Neural cell (in vitro differentiated cells): ENCODE data around the gene TNIP1. TPM values are rescaled to one million over a fixed set of nuclear protein-coding genes. Genes with fewer than 3 reads are reported as not detected.

Experiments used
- H2AFZ ChIP-seq: fragments of 200-600, 300-800 bp; sonication (generic), shearing (Covaris generic); 2 replicates; pipeline ENCODE4 v1.6.0; 2014; ENCODE audit warnings: low read depth, mild to moderate bottlenecking, antibody characterized with exemption, low read length, moderate library complexity
- H3F3A ChIP-seq: fragments of 200-600 bp; shearing (Covaris generic); 2 replicates; pipeline ENCODE4 v1.6.1; 2016; ENCODE audit warnings: mild to moderate bottlenecking, moderate library complexity, mixed read lengths, antibody characterized with exemption, low read length; ENCODE audit not compliant: insufficient read depth, poor library complexity, severe bottlenecking
- H3K27ac ChIP-seq: fragments of 200-600, 300-800 bp; sonication (generic), shearing (Covaris generic); 2 replicates; pipeline ENCODE4 v1.5.1; 2014; ENCODE audit warnings: mild to moderate bottlenecking, low read length, moderate library complexity
- H3K27me3 ChIP-seq: fragments of 300-800, 200-600 bp; sonication (generic), shearing (Covaris generic); 2 replicates; pipeline ENCODE4 v1.6.0; 2014; ENCODE audit warnings: mild to moderate bottlenecking, low read depth, low read length, moderate library complexity; ENCODE audit not compliant: insufficient read depth
- H3K36me3 ChIP-seq: fragments of 300-800, 200-600 bp; sonication (generic), shearing (Covaris generic); 2 replicates; pipeline ENCODE4 v1.5.1; 2014; ENCODE audit warnings: mild to moderate bottlenecking, antibody characterized with exemption, low read length, moderate library complexity; ENCODE audit not compliant: insufficient read depth
- H3K4me2 ChIP-seq: fragments of 300-800, 200-600 bp; sonication (generic), shearing (Covaris generic); 2 replicates; pipeline ENCODE4 v1.6.0; 2014; ENCODE audit warnings: mild to moderate bottlenecking, low read length
- H3K4me3 ChIP-seq: fragments of 300-800, 200-600 bp; sonication (generic), shearing (Covaris generic); 2 replicates; pipeline ENCODE4 v1.5.1; 2014; ENCODE audit warnings: mild to moderate bottlenecking, low read length, moderate library complexity
- H3K79me2 ChIP-seq: fragments of 200-600 bp; shearing (Covaris generic); replicated peaks from 2 replicates; pipeline ENCODE4 v1.6.0; 2014; ENCODE audit warnings: mild to moderate bottlenecking, low read length, moderate library complexity; ENCODE audit not compliant: insufficient read depth
- H3K9ac ChIP-seq: fragments of 300-800, 200-600 bp; sonication (generic), shearing (Covaris generic); 2 replicates; pipeline ENCODE4 v1.6.1; 2016; ENCODE audit warnings: mild to moderate bottlenecking, low read length, mixed read lengths
- H3K9me2 ChIP-seq: fragments of 200-600 bp; shearing (Covaris generic); 2 replicates; pipeline ENCODE4 v1.6.1; 2016; ENCODE audit warnings: mild to moderate bottlenecking, low read length, mixed read lengths; ENCODE audit not compliant: insufficient read depth
- H3K9me3 ChIP-seq: fragments of 200-600, 300-800 bp; sonication (generic), shearing (Covaris generic); 2 replicates; pipeline ENCODE4 v1.6.1; 2016; ENCODE audit warnings: mild to moderate bottlenecking, mixed run types, low read length, moderate library complexity, mixed read lengths
- H4K20me1 ChIP-seq: fragments of 200-600 bp; shearing (Covaris generic); 2 replicates; pipeline ENCODE4 v1.6.1; 2016; ENCODE audit warnings: mild to moderate bottlenecking, mixed run types; ENCODE audit not compliant: insufficient read depth
- CTCF ChIP-seq: fragments of 450-650 bp; IDR thresholded peaks from 2 replicates; pipeline ENCODE4 v1.5.1; 2014; ENCODE audit warnings: antibody characterized with exemption, mild to moderate bottlenecking, moderate library complexity; ENCODE audit not compliant: poor library complexity, severe bottlenecking
- EP300 ChIP-seq: fragments of 450-650 bp; conservative IDR thresholded peaks from 2 replicates; pipeline ENCODE4 v1.6.1; 2014; ENCODE audit warnings: antibody characterized with exemption, mild to moderate bottlenecking, moderate library complexity; ENCODE audit not compliant: poor library complexity, severe bottlenecking
- EZH2 ChIP-seq: fragments of 200-600, 300-800 bp; shearing (Covaris generic), sonication (generic); IDR thresholded peaks from 2 replicates; pipeline ENCODE4 v1.6.1; 2014; ENCODE audit warnings: antibody characterized with exemption, low read length, borderline replicate concordance, mild to moderate bottlenecking; ENCODE audit not compliant: insufficient read depth, poor library complexity, severe bottlenecking
- MXI1 ChIP-seq: fragments of 450-650 bp; conservative IDR thresholded peaks from 2 replicates; pipeline ENCODE4 v1.6.1; 2014; ENCODE audit warnings: antibody characterized with exemption, mild to moderate bottlenecking; ENCODE audit not compliant: poor library complexity, severe bottlenecking
- POLR2AphosphoS5 ChIP-seq: IDR thresholded peaks from 2 replicates; pipeline ENCODE4 v1.6.1; 2012
- RAD21 ChIP-seq: fragments of 450-650 bp; conservative IDR thresholded peaks from 2 replicates; pipeline ENCODE4 v1.6.1; 2014; ENCODE audit warnings: antibody characterized with exemption, mild to moderate bottlenecking, moderate library complexity
- REST ChIP-seq: IDR thresholded peaks from 2 replicates; pipeline ENCODE4 v1.6.1; 2012; ENCODE audit warnings: borderline replicate concordance
- SMC3 ChIP-seq: fragments of 450-650 bp; conservative IDR thresholded peaks from 2 replicates; pipeline ENCODE4 v1.6.1; 2014; ENCODE audit warnings: antibody characterized with exemption, mild to moderate bottlenecking, moderate library complexity; ENCODE audit not compliant: poor library complexity
- TAF1 ChIP-seq: IDR thresholded peaks from 2 replicates; pipeline ENCODE4 v1.6.1; 2012; ENCODE audit warnings: low read depth
- polyA plus RNA-seq: library from polyadenylated mRNA; depleted of rRNA; stranded (reverse); fragments of >200 nt; gene quantifications from 2 replicates; pipeline ENCODE4 v1.2.3, GENCODE V29; 2014

Gene TNIP1
- polyA plus RNA-seq, 1 donor from 2014 or later = 3.3 TPM

GRCh38 chr5:151064916-151065499, 15.8 kb downstream of the TNIP1 start:
- TF ChIP-seq TAF1 (no peak), POLR2AphosphoS5 (no peak), CTCF (no peak)
- Histone ChIP-seq H3K9me2 (no peaks in the 10 kb centered on the region), H3K9ac (no peak overlapping the region), H3K9me3 (no peaks in the 10 kb centered on the region), H3K4me2 (no peak overlapping the region), H3K27ac (no peak overlapping the region), H3K36me3 (no peaks in the 10 kb centered on the region), H3K79me2 (no peaks in the 10 kb centered on the region), H4K20me1 (no peaks in the 10 kb centered on the region), H3K27me3 (no peaks in the 10 kb centered on the region), H2AFZ (no peak overlapping the region), H3F3A (no peaks in the 10 kb centered on the region), H3K4me3 (no peak overlapping the region)

- H3K4me3 ChIP-seq = no peak overlapping the region
- no peaks in the 10 kb centered on the region for H3F3A ChIP-seq
- H3K9ac ChIP-seq = no peak overlapping the region
- H3K27me3 ChIP-seq = no peaks in the 10 kb centered on the region
- no peak overlapping the region for H3K27ac ChIP-seq
- no peak overlapping the region for H2AFZ ChIP-seq
- no peaks in the 10 kb centered on the region for H3K9me2 ChIP-seq
- TF ChIP-seq CTCF (no peak), EP300 (no peak), POLR2AphosphoS5 (no peak), REST (no peak), TAF1 (no peak), EZH2 (no peak), SMC3 (no peak), RAD21 (no peak), MXI1 (no peak)
- H3K4me2 ChIP-seq = no peak overlapping the region
- H4K20me1 ChIP-seq = no peaks in the 10 kb centered on the region
- no peaks in the 10 kb centered on the region for H3K9me3 ChIP-seq
- no peaks in the 10 kb centered on the region for H3K79me2 ChIP-seq
- H3K36me3 ChIP-seq = no peaks in the 10 kb centered on the region
Observed at GRCh38 chr5:151063142-151063989, 17.5 kb downstream of the TNIP1 start.
